ENCODE measurements around the gene STK32B.
A peak's percentile ranks its signal among the peaks of the same experiment; 100 is the strongest.
"Not testable (repeated sequence)": the region's sequence is repeated elsewhere in the genome, so short reads cannot be mapped to it uniquely, and the experiment has no call there.

STK32B gene

GRCh38 chr4:5237086-5237660 lies 185.9 kb downstream of the STK32B start:
- H3K27ac ChIP-seq: no peak overlapping the region
- TF ChIP-seq ZFX (IDR thresholded peaks at IDR 0.05): no peak
- TF ChIP-seq, protein P1, sequence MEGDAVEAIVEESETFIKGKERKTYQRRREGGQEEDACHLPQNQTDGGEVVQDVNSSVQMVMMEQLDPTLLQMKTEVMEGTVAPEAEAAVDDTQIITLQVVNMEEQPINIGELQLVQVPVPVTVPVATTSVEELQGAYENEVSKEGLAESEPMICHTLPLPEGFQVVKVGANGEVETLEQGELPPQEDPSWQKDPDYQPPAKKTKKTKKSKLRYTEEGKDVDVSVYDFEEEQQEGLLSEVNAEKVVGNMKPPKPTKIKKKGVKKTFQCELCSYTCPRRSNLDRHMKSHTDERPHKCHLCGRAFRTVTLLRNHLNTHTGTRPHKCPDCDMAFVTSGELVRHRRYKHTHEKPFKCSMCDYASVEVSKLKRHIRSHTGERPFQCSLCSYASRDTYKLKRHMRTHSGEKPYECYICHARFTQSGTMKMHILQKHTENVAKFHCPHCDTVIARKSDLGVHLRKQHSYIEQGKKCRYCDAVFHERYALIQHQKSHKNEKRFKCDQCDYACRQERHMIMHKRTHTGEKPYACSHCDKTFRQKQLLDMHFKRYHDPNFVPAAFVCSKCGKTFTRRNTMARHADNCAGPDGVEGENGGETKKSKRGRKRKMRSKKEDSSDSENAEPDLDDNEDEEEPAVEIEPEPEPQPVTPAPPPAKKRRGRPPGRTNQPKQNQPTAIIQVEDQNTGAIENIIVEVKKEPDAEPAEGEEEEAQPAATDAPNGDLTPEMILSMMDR (conservative IDR thresholded peaks at IDR 0.05): no peak

- no peak overlapping the region for H3K27ac ChIP-seq
Measured at GRCh38 chr4:5238173-5238572, 186.9 kb downstream of the STK32B start.

DNA sequence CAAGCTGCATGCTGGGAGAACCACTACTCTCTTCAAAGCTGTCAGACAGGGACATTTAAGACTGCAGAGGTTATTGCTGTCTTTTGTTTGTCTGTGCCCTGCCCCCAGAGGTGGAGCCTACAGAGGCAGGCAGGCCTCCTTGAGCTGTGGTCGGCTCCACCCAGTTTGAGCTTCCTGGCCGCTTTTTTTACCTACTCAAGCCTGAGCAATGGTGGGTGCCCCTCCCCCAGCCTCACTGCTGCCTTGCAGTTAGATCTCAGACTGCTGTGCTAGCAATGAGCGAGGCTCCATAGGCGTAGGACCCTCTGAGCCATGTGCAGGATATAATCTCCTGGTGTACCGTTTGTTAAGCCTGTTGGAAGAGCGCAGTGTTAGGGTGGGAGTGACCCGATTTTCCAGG lies 195.8 kb downstream of the STK32B start:
- H3K27ac ChIP-seq: not testable (repeated sequence)

More at GRCh38 chr4:5238173-5238572, 186.9 kb downstream of the STK32B start:
- TF ChIP-seq, protein P1 (conservative IDR thresholded peaks at IDR 0.05): no peak
- TF ChIP-seq ZFX (IDR thresholded peaks at IDR 0.05): no peak

- H3K27ac ChIP-seq: no peak overlapping the region
- TF ChIP-seq, protein P1 (conservative IDR thresholded peaks at IDR 0.05): no peak
Measured at GRCh38 chr4:5247735-5248134, 196.5 kb downstream of the STK32B start.

DNA sequence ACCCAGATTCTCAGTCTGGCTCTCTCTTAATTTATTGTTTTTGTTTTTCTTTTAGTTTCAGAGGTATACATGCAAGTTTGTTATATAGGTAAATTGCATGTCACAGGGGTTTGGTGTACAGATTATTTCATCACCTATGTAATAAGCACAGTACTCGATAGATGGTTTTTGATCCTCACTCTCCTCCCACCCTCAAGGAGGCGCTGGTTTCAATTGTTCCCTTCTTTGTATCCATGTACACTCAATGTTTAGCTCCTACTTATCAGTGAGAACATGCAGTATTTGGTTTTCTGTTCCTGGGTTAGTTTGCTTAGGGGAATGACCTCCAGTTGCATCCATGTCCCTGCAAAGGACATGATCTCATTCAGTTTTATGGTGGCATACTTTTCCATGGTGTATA lies 198.4 kb downstream of the STK32B start:
- no peak overlapping the region for H3K27ac ChIP-seq
- TF ChIP-seq, protein P1 (conservative IDR thresholded peaks at IDR 0.05): 0 out of 2 replicates have a peak, but pooled peaks have one; percentile 3
- TF ChIP-seq ZFX (IDR thresholded peaks at IDR 0.05): no peak

- H3K27ac ChIP-seq: not testable (repeated sequence)
Measured at GRCh38 chr4:5250536-5250935, 199.3 kb downstream of the STK32B start.

DNA sequence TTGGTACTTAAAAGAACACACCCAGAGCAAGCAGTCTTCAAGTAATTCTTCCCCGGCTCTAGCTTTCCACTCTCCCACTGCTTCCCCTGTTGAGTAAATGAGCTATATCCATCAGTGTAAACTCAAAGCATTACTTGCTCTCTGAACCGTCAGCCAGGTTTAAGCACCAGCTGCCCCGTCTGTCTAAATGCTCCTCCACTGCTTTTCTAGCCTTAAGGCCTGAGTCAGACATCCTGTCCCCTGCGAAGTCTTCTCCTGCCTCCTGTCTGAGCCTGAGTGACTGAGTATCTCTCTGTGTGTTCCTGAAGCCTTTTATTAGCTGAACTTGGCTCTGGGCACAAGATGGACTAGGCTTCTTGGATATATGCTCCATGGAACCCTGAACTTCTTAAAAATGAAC lies 205.1 kb downstream of the STK32B start:
- H3K27ac ChIP-seq: no peak overlapping the region
- TF ChIP-seq ZFX (IDR thresholded peaks at IDR 0.05): no peak
- TF ChIP-seq, protein P1 (conservative IDR thresholded peaks at IDR 0.05): no peak

DNA sequence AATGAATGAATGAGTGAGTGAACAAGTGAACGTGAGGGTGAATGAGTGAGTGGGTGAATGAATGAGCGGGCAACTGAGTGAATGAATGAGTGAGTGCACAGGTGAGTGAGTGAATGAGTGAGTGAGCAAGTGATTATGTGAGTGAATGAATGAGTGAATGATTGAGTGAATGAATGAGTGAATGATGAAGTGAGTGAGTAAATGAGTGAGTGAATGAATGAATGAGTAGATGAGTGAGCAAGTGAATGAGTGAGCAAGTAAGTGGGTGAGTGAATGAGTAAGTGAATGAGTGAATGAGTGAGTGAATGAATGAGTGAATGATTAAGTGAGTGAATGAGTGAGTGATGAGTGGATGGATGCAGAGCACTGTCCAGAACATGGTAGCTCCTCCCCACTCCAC lies 205.8 kb downstream of the STK32B start:
- TF ChIP-seq ZFX (IDR thresholded peaks at IDR 0.05): no peak
- TF ChIP-seq, protein P1 (conservative IDR thresholded peaks at IDR 0.05): no peak
- H3K27ac ChIP-seq: no peak overlapping the region

Data from C4-2B (cell line).